COLO668 (cell line): ENCODE measurements around the gene CXCL12.
A peak's percentile ranks its signal among the peaks of the same experiment; 100 is the strongest.

Experiments used
- DNase-seq: peaks from one replicate; lab custom pipeline; 2025; ENCODE audit not compliant: unreplicated experiment; lab: John Stamatoyannopoulos, UW

CXCL12 gene

DNA sequence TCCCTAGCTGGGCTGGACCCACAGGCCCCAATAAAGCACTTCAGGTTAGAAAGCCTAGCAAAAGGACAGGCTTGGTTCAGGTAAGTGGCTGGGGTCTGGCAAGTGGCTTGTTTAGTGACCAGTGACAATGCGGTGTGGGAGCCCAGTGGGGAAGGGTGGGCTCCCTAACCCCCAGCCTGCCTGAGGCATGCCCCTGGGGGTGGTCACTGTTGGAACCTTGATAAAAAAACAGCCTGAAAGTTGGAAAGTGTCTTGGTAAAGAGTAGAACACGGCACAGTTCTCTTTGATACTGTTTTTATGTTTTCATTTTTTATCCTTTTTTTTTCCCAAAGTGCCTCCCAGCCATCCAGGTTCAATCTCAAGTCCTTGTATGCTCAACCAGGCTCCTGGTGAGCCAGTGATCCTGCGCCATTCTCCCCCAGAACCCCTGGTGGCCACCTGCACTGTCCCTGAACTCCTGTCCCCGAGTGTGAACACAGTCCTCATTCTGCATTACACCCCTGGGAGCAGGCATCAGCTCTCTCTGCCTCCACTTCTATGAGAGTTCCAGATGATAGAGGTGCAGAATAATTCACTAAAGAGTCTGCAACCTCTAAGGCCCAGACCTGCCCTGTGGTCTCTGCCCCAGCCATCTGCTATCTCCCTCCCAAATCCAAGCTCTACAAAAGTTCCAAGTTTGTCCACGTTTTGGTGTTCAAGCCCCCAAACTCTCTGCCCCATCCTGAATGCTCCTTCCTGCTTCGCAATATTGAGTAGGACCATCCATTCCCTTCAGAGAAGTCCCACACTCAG lies 15.0 kb upstream of the CXCL12 start:
- no peak for DNase-seq

DNA sequence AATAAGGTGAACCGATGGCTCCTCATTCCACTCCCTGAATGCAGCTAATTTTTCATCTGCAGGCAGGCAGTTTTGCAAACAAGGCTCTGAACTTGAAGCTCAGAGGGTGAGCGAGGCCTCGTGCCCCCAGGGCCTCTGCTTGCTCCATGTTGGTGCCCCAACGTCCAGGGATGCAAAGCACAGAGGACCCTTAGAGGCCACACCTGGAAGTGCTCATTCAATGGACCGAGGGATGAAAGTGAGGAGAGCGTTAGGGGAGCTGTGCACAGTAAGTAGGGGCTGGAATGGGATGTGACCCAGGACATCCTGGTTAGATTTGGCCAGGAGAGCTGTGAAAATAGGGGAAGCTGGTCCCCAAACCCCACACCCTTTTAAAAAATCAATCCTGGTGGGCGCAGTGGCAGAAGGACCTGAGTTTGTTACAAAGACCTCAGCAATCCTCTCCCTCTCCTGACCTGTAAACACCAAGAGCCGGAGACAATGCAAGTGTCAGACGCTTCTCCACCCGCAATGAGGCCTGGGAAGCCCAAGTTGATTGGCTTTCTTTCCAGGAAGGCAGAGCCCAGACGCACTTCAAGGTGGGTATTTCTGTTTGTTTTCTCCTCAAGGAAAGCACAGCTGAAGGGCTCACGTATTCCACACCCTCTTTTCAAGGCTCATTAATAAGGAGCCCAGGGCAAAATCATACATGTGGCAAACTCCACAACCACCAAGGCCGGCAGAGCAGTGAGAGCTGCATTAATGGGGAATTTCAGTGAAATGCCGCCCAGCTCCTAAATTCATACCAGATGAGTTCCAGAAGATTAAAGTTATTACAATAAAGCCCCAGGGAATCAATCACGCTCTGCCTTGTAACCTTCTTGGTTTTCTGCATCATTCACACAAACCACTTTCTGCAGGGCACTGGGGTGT lies 14.1 kb upstream of the CXCL12 start:
- no peak for DNase-seq

DNA sequence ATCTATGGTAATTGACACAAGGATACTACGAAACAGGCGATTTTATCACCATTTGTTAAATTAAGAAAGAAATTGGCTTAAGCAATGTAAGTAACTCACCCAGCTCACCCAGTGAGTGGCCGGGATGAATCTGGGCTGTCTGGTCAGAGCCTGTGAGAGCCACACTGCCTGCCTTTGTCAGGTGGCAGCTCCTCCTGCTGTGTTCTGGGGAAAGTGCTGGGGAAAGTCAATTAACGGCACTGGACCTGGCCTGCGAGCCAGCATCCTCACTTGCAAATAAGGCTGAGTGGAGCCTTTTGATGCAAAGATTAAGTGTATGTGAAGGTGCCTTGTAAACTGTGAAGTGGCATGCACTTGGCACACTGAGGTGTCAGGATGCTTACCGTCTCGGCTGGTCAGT lies 13.4 kb upstream of the CXCL12 start:
- no peak for DNase-seq

DNA sequence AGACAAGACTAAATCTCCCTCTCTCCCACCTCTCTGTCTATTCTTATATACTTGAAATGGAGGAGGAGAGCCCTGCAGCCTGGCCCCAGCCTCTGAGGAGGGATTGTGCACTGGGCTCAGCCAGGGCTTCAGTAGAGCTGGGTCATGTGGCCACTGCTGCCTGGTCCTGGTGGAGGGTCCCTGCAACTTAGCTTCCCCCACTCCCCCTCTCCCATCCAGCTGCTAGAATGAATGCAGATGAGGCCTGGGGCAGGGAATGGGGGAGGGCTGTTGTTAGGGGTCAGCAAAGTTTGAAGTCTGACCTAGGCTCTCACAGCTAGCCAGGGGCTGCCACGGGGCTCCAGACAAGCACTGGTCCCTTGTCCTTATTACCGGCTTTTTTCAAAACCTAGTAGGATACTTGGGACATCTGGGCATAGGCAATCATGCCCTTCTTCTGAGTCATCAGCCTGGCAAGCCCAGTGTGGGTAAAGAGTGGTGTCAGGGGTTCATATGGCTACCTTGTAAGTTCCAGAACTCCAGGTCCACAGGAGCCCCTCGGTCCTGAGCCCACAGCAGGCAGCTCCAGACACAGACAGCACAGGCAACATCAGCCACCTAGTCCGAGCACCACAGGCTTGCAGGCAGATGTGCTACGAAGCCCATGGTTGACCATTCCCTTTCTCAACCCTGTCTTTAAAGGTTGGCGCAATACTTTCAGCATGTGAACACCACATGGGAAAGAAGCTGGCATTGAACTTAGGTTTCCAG lies 12.8 kb upstream of the CXCL12 start:
- no peak for DNase-seq

DNA sequence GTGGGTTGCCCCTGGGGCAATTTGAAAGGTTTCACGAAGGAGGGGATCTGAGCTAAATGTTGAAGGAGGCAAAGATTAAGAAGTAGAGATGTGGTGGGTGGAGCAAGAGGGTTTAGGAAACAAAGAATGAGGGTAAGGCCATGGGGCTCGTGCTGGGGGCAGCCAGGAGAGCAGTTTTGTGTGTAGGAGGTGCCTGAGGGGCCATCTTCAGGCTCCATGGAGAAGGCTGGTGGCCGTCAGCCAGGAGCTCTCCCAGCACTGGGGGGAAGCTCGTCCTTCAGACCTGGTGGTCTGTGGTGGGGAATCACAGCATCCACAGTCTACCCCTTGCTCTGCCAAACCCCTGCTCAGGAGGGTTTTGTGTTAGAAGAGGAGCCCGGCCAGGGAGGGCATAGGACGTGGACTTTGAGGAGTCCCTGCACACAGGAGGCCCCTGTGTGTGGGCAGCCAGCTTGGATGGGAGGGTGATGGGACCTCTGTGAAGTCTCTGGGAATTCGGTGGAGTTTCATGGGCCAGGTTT lies 11.8 kb upstream of the CXCL12 start:
- no peak for DNase-seq

DNA sequence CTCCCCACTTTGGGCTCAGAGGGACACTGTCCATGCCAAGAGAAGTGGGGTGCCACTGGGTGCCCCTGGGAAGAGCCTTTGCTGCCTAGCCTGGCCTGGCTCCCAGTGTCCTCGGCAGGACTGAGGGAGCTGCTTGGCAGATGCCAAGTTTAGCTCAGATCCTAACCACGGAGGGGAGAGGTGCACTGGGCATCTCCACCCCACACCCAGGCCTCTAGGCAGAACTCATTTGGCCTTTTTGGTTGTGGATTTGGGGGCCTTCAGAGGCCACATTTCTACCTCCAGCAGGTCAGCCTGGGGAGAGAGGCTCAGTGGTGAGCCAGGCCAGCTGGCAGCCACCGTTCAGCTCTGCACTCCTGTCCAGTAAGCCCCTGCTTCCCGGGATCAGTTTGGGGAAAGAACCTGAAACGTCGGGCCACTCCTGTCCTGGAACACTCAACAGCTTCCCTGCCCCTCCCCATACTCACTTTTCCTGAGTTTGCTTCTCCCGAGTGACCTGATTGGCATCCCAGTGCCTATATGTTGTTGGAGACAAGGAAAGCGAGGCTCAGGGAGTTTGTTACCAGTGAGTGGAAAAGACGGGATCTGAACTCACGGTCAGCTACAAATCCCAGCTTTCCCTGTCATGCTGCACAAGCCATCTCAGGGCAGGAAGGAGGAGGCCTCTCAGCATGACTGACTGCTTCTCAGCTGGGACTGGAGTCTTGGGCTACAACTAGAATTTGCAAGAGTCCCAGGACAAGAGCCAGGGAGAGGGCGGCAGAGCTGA lies 11.2 kb upstream of the CXCL12 start:
- DNase-seq: peak; percentile 22

DNA sequence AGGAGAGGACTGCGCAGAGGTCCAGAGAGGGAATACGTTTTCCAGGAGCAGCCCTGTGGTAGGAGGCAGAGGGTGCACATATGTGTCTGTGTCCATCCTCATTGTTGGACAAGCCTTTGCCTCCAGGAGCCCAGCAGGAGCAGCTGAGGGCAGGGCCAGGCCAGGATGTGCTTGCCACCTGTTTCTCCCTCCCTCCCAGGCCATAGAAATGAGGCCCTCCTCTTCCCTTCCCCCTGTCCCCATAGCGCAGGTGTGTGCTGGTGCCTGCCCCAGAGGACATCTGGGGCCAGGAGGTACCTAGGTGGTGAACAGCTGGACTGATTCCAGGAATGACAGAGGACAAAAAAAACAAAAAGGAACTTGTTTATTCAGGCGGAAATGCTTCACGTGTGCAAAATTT lies 10.5 kb upstream of the CXCL12 start:
- DNase-seq: peak; percentile 75

DNA sequence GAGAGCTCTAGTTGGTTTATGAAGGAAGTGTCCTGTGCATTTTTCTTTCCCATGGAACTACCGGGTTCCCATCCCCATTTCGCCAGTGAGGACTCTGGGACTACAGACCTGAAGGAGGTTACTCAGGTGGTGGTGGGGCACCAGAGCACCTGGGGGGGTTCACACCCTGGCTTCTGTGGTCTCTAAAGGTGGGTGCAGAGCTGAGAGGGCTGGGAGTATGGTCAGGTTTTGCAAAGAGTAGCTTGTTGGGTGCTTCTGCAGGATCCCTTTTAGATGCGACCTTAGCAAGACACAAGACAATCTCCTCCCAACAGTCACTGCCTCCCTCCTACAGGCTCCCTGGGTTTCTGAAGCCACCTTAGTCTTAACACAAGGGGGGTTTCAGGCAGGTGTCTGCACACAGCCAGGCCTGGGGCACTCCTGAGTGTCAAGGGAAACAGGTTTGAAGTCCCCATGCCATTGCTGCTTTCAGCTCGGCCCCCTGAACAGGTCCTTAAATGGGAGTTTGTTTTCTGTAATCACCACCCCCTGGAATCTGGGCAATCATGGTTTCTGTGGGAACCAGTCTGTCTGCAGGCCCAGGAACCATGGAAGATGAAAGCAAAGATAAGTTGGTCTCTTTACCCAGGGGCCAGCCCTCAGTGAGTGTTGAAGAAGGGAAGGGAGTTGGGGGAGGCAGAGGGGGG lies 9.9 kb upstream of the CXCL12 start:
- DNase-seq: no peak

DNA sequence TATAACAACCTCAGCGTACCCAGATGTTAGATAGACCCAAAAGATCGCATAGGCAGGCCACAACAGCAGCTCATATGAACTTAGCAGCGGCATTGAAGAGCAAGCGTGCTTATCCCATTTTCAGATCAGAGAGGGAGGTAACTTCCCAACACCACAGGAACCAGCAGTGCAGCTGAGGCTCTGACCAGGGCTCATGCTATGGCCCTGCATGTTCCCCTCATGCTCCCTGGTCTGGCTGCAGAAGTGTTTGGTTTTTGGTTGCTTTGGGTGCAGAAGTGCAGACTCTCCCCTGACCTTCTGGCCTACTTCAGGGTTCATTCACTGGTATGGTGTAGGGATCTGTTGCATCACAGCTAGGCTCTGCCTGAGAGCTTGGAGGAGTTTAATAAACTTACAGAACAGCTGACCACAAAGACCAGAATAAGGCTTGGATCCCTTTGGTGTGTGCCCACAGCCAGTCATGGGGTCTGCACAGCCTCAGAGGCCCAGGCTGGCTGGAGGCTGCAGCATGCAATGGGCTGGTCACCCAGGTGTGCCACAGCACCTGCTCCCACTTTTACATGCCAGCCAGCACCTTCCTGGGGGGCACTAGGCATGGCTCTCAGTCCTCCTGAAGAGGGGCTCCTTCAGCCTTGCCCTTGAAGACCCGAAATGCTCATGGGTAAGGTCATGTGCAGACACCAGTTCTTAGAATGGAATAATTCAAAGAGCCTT lies 9.1 kb upstream of the CXCL12 start:
- DNase-seq: no peak

DNA sequence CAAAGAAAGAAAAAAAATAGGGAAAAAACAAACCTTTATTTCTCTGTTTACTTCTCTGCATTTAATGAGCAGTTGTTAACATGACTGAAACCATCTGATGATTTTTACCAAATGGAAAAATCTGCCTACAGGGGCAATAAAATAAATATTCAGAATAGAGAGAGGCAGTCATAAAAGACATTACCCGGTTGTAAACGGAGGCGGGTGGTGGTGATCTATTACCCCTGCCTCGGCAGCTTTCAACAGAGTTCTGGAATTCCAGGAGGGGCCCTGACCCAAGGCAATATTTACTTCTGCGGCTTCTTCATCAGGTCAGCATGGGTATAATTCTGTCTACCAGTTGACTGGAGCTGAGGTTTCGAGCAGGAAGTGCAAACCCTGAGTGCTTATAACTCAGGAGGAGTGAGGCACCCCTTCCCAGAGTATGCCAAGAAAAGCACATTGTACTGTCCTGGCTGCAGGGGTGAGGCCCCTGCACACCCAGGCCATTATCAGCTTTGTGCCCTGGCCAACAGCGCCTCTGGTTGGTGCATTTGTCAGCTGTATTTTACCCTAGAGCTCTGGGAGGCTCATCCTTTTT lies 8.2 kb upstream of the CXCL12 start:
- no peak for DNase-seq

DNA sequence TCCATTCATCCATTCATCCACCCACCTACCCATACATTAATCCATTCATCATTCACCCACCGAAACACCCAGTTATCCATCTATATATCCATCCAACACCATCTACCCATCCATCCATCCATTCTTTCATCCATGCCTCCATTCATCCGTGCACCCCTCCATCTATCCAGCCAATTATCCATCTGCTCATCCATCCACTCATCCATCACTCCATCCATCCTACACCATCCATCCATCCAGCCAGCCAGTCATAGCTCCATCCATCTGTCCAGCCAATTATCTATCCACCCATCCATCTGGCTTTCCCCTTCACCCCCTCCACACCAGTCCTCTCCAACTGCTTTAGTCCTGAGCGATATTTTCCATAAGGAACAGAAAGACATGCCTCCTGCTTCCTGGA lies 7.5 kb upstream of the CXCL12 start:
- no peak for DNase-seq

DNA sequence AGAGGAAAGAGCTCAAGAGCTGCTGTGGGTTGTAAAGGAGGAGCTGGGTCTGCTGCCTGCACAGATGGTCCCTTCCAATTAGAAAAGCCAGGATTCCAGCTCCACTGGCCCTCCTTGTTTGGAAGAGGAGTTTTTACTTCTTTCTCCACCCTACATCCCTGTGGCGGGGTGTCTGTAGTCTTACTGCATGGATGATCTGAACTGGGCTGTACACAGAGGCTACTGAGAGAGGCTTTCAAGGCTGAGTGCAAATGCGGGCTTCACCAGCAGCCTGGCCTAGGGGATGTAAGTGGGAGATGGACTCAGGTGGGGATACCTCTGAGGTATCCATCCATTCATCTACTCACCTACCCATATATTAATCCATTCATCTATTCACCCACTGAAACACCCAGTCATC lies 7.1 kb upstream of the CXCL12 start:
- DNase-seq: no peak

DNA sequence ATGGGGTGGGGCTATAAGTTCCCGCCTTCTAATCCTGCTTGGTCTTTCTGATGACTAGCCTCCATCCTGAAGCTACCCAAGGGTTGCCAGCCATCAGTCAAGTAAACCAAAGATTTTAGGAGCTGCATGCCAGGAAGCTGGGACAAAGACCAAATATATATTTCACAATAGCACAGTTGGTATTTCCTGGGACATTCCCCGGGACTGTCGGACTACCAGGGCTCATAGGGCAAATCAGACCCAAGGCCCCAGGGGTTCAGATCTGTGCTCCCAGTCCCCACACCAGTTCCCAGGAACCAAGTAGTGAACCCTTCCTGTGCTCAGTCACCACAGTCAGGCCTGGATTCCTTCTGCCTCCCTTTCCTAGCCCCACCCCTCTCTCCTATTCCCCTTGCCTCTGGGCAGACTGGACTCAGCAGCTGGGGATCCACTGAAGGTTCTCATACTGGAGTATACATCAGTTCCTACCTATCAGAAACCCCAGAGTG lies 5.7 kb upstream of the CXCL12 start:
- DNase-seq: no peak

DNA sequence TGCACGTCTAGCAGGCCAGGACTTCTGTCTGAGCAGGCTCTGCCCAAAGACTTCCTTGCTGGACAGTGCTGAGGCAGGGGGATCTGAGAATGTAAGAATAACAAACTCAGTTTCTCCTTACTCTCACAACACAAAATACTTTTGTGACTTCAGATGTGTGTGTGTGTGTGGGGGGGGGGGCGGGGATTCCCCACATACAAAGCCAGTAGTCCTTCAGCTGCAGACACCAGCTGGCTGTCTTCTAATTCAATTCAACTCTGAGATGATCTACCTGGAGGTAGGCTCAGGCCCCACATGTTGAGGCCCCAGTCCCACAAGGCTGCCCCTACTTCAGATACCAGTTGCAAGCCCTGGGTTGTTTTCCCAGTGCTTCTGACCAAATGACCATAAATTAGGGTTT lies 4.7 kb upstream of the CXCL12 start:
- no peak for DNase-seq

DNA sequence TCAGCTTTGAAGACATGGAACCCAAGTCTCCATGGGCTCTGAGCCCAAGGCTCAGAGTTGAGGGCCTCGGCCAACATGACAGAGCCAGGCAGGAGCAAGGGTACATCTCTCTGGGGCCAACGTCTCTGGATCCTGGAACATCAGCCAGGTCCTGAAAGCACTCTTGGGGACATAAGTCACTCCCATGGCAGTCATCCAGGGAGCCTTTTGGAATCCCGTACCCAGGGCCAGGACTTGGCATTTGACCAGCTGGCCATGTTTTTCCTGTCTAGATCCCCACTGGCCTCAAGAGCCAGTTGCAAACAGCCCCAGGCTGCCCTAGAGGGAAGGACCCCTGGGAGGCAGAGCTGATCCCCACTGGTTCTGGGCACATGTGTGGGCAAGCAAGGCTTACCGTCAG lies 4.3 kb upstream of the CXCL12 start:
- no peak for DNase-seq

DNA sequence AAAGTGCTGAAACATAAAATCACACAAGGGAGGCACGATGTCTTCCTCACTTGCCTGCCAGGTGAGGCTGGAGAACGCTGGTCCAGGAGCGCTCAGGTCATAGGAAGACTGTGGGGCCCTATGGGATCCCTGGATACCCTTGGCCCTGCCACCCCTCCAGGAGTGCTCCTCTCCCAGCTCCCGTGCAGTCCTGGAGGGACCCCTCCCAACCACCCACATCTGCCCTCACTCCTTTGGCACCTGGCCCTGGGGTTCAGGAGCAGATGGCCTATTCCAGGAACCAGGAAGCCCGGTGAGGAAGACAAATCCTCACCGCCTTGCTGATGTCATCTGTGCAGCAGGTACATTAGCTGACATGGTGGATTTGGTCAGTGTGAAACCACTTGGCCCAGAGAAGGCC lies 3.7 kb upstream of the CXCL12 start:
- DNase-seq: peak; percentile 2

DNA sequence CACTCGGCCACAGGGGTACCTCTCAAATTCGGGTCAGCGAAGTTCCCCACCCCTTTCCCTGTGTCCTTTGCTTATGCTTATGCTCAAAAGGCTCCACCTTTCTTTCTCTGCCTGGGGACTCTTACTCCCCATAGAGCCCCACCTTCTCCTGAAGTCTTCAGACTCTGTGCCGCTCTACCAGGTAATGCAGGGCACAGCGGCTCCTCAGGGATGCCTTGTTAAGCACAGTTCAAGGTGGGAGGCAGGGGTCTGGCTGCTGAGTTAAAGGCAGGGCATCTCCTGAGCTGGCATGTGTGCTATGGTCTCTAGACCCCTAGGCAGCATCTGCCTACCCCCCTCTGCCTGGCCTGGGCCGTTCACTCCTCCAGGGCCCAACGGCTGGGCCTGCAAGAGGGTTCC lies 3.0 kb upstream of the CXCL12 start:
- no peak for DNase-seq

DNA sequence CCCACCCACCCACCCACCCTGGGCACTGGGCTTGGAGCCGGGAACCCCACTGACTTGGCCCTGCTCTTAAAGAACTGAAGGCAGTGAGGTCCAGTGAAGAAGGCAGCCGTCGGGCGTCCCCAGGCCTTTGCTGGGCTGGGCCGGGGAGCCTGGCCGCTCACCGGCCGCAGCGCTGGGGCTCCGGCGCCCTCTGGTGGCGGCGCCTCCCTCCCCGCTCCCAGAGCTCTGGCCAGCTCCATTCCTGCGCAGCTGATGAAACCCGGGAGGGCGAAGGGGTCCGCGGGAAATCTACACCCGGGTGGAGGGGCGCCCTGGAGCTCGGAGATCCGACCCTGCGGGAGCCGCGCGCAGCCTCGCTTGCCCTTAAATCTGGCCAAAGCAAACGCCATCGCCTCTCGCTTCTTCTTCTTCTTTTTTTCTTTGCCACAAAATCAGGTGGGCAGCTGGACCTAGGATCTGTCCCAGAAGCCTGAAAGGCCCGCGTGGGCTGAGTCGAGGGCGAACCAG lies 1.7 kb upstream of the CXCL12 start:
- DNase-seq: peak; percentile 62
